Measurements from ENCODE around the gene FOXR1.

DNA sequence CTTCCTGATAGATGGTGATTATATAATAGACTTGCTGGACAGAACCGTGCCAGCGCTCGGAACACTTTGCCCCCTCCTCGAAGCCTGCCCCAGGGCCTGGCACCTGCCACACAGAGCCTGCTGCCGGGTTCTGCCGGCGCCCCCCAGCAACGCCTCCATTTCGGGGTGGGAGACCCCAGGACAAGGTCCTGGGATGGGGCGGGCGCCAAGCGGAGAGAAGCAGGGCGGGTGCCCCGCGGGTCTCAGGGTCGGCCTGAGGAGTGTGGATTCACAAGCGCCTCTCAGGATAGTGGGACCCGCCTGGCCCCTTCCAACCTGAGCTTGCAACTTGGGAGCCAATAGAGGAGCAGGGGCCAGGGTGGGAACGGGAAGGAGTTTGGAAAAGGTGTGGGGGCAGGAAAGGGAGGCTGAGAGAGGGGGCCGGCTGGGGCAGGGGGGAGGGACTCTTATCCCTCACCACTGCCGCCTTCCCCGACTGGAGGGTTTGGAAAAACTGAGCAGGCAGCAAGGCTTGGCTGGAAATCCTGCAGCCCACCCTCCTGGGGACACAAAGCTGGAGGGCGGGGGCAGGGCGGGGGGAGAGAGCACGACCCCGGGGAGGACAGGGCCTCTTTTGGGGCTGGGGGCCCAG, 42.6 kb upstream of the FOXR1 start:
- no peak for TF ChIP-seq CTCF (IDR thresholded peaks at IDR 0.05; ENCODE audit: insufficient read depth, low read depth, low read length)
- TF ChIP-seq EZH2 (IDR thresholded peaks at IDR 0.05; ENCODE audit: insufficient read depth, low read length) = no peak
